Transverse colon (tissue), 4 donors: ENCODE data around the gene TUBE1.

Source experiments
- CTCF ChIP-seq, 5 experiments: fragments of 200-600 bp in 3 of 5; fragments of 450-650 bp in 2 of 5; sonication (generic) in 3 of 5; IDR thresholded peaks; 1 replicate in 2 of 5; 2 replicates in 3 of 5; pipeline ENCODE4 v1.5.1; 2016 to 2017; ENCODE audit warnings: antibody characterized with exemption in 5 of 5, inconsistent platforms in 3 of 5, mild to moderate bottlenecking in 2 of 5, moderate library complexity in 1 of 5
- POLR2A ChIP-seq: fragments of 450-650 bp; IDR thresholded peaks from one replicate; pipeline ENCODE4 v1.6.1; 2016; ENCODE audit warnings: antibody characterized with exemption, mild to moderate bottlenecking, moderate library complexity
- POLR2AphosphoS5 ChIP-seq, 3 donors: sonication (generic); formaldehyde crosslinking; IDR thresholded peaks; one replicate each; pipeline ENCODE4 v1.6.1; 2016; ENCODE audit warnings: antibody characterized with exemption in 3 of 3

GRCh38 chr6:112054001-112054400, 33.3 kb downstream of the TUBE1 start, which contains the start of gene CCN6:
- TF ChIP-seq POLR2A (no peak), CTCF (IDR thresholded peaks at IDR 0.05) (no peak), POLR2AphosphoS5 (IDR thresholded peaks at IDR 0.05) (no peak)
